Thoracic aorta (tissue), 2 donors: Measurements from ENCODE around the gene CENPP. TPM values are rescaled to one million over a fixed set of nuclear protein-coding genes. Genes with fewer than 3 reads are reported as not detected.

Experiments used
- ATAC-seq: fragments of 150-250 bp; one replicate; pipeline ENCODE4 v1.8.0; 2017; ENCODE audit warnings: low read depth; ENCODE audit not compliant: insufficient number of reproducible peaks, low FRiP score
- DNase-seq: peaks from one replicate; pipeline ENCODE4 v3.0.0-alpha.2; 2020; ENCODE audit warnings: low spot score
- H3K27ac ChIP-seq, 2 donors: fragments of 200-600 bp; sonication (generic); 1 replicate in 1 of 2; 2 replicates in 1 of 2; pipeline ENCODE4 v1.5.1; 2016; ENCODE audit warnings: mild to moderate bottlenecking in 2 of 2, moderate library complexity in 2 of 2
- H3K27me3 ChIP-seq: fragments of 200-600 bp; sonication (generic); replicated peaks from 2 replicates; pipeline ENCODE4 v1.6.0; 2016; ENCODE audit warnings: mild to moderate bottlenecking; ENCODE audit not compliant: insufficient read depth
- H3K36me3 ChIP-seq: fragments of 200-600 bp; sonication (generic); one replicate; pipeline ENCODE4 v1.5.1; 2016
- H3K4me1 ChIP-seq, 2 donors: fragments of 200-600 bp; sonication (generic); 1 replicate in 1 of 2; 2 replicates in 1 of 2; pipeline versions ENCODE4 v1.5.1 to v1.6.0; 2016; ENCODE audit warnings: low read depth in 2 of 2, mild to moderate bottlenecking in 1 of 2; ENCODE audit not compliant: control insufficient read depth in 1 of 2
- H3K4me3 ChIP-seq: fragments of 200-600 bp; sonication (generic); 2 replicates; pipeline ENCODE4 v1.5.1; 2016; ENCODE audit warnings: mild to moderate bottlenecking
- H3K9me3 ChIP-seq: fragments of 200-600 bp; sonication (generic); 2 replicates; pipeline ENCODE4 v1.5.1; 2016
- total RNA-seq, 2 donors: library from RNA; depleted of rRNA; stranded (reverse); fragments of >200 nt; gene quantifications; one replicate each; pipeline versions ENCODE4 v1.1.0 to v1.2.3, GENCODE V29; 2016
- TF ChIP-seq, protein P1 (sequence below): fragments of 200-600 bp; sonication (generic); IDR thresholded peaks from one replicate; pipeline ENCODE4 v1.5.1; 2019; ENCODE audit warnings: antibody characterized with exemption

The CENPP gene
- total RNA-seq, 2 donors from 2014 or later = 3.8 to 13.6 TPM

DNA sequence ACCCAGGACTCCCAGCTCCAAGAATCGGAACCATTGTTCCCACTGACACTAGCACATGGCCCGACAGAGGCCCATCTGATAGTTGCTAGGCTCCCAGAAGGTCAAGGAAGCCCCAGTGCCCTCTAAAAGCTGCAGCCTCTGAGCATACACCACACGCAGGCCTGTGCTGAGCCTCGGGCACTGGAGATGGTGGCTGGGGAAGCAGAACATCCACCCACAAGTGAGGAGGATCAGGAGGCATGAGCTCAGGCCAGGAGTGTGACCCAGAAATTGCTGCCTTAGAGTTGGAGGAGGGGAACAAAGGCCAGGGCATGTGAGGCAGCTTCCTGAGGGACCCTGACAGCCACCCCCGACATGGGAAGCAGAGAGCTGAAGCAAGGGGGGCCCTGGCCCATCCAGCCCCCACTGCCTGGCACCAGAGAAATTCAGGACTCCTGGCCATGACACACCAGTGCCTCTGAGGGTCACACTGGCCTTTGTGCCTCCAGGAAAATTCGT lies 322.8 kb downstream of the CENPP start:
- Histone ChIP-seq H3K9me3 (peaks cover 3% of the 10 kb centered on the region), H3K27ac (no peak overlapping the region), H3K36me3 (peaks cover 24% of the 10 kb centered on the region), H3K4me3 (no peak overlapping the region), H3K27me3 (no peaks in the 10 kb centered on the region), H3K4me1 (peaks cover 0 to 3% of the 10 kb centered on the region in 2 donors)
- no peak for DNase-seq
- no peak for ATAC-seq
- TF ChIP-seq, protein P1, sequence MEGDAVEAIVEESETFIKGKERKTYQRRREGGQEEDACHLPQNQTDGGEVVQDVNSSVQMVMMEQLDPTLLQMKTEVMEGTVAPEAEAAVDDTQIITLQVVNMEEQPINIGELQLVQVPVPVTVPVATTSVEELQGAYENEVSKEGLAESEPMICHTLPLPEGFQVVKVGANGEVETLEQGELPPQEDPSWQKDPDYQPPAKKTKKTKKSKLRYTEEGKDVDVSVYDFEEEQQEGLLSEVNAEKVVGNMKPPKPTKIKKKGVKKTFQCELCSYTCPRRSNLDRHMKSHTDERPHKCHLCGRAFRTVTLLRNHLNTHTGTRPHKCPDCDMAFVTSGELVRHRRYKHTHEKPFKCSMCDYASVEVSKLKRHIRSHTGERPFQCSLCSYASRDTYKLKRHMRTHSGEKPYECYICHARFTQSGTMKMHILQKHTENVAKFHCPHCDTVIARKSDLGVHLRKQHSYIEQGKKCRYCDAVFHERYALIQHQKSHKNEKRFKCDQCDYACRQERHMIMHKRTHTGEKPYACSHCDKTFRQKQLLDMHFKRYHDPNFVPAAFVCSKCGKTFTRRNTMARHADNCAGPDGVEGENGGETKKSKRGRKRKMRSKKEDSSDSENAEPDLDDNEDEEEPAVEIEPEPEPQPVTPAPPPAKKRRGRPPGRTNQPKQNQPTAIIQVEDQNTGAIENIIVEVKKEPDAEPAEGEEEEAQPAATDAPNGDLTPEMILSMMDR = no peak

DNA sequence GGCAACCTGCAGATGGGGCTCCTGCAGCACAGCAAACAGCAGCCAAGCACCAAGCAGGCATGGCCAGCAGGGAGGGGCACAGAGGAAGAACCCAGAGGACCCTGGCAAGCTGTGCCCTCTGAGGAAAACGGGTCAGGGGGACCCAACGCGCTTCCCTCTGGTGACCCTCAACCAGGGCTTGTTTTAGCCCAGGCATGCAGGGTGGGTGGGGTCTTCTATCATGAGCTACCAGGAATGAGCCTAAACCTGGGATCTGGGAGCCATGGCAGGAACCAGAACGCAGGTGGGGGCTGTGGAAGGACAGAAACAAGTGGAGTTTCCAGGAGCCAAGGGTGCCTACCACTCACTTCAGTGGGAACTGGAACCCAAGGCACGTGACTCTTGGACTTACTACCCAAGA lies 323.3 kb downstream of the CENPP start:
- Histone ChIP-seq H3K27me3 (no peaks in the 10 kb centered on the region), H3K36me3 (peaks cover 20% of the 10 kb centered on the region), H3K4me1 (peaks cover 0 to 8% of the 10 kb centered on the region in 2 donors), H3K4me3 (no peak overlapping the region), H3K27ac (no peak overlapping the region), H3K9me3 (peaks cover 3% of the 10 kb centered on the region)
- DNase-seq (no peak), ATAC-seq (no peak)
- TF ChIP-seq, protein P1 = no peak

DNA sequence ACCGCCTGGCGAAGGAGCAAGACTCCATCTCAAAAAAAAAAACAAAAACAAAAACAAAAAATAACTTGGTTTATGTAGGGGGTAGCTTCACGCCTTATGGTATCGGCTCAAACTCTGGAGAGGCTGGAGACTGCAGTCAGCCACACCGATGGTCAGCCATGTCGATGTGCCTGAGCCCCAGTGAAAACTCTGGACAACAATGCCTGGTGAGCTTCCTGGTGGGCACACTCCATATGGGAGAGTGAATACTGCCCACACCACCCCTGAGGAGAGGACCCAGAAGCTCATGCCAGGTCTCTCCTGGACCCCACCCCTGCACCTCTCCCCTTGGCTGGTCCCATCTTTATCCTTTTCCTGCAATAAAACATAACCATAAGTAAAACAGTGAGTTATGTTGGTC lies 324.5 kb downstream of the CENPP start:
- H3K27me3 ChIP-seq = no peaks in the 10 kb centered on the region
- peaks cover 3% of the 10 kb centered on the region for H3K9me3 ChIP-seq
- H3K36me3 ChIP-seq = peaks cover 14% of the 10 kb centered on the region
- H3K4me3 ChIP-seq = no peak overlapping the region
- no peak overlapping the region for H3K27ac ChIP-seq
- ATAC-seq = no peak
- peaks cover 0 to 11% of the 10 kb centered on the region in 2 donors for H3K4me1 ChIP-seq
- no peak for DNase-seq
- TF ChIP-seq, protein P1 = no peak

DNA sequence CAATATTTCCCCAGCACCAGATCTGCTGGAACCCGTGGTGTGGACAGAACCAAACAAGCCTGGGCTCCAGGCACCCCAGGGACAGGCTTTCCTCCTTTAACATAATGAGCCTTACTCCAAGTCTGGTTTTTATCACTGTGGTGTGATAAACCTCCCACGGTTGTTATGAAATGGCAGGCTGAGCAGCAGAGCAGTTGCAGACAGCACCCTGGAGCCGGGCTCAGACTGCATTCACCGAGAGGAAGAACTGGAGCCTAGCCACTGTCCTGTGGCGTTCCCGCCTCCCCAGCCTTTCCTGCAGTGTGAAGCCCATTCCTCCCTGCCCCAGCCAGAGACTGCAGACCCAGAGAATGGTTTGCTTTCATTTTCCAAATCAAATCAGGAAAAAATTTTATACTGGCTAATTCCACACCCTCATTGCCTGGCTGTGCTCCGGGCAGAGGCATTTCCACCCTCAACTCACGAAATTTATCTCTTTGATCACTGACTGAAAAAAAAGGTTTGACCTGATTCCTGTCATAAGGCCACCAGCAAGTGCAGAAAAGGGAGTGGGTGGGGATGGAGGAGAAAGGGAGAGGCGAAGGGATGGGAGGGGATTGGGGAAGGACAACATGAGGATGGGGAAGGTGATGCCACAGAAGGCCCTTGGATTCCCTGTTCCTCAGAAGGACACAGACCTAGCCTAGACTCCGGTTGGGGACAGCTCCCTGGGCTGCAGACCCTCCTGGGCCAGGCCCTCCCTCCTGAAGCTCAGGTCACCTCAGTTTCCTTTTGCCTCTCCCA lies 325.3 kb downstream of the CENPP start:
- TF ChIP-seq, protein P1 = no peak
- H3K27me3 ChIP-seq = no peaks in the 10 kb centered on the region
- H3K4me1 ChIP-seq = peaks cover 0 to 11% of the 10 kb centered on the region in 2 donors
- H3K36me3 ChIP-seq = peaks cover 8% of the 10 kb centered on the region
- no peak for ATAC-seq
- H3K27ac ChIP-seq = no peak overlapping the region
- no peak for DNase-seq
- no peak overlapping the region for H3K4me3 ChIP-seq
- H3K9me3 ChIP-seq = no peaks in the 10 kb centered on the region

DNA sequence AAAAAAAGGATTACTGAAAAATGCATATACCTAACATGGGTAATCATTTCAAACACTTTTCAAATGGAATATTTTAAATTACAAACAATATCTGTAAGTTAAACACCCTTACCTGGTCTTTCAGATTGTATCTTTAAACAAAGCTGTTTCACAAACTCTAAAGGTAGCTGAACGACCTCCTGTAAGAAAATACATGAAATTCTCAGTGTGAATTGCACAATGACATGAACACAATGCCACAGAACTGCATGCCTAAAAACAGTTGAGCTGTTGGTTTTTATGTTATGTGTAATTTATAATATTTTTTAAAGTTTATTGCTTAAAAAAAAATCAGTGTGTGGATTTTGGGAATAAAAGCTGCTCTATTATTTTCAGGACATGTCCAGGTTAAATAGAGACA lies 326.7 kb downstream of the CENPP start:
- TF ChIP-seq, protein P1 = no peak
- no peak for DNase-seq
- Histone ChIP-seq H3K36me3 (peaks cover 8% of the 10 kb centered on the region), H3K9me3 (no peaks in the 10 kb centered on the region), H3K27me3 (no peaks in the 10 kb centered on the region), H3K4me1 (peaks cover 0 to 11% of the 10 kb centered on the region in 2 donors), H3K27ac (no peak overlapping the region), H3K4me3 (no peak overlapping the region)
- ATAC-seq = no peak
